PC-3 (cell line): ENCODE data around the gene NRG3. TPM values are rescaled to one million over a fixed set of nuclear protein-coding genes. Genes with fewer than 3 reads are reported as not detected.

Experiments
- ATAC-seq: fragments of 200-7000 bp; cut with Tn5 transposase; 2 replicates; pipeline ENCODE4 v1.9.1; 2020; ENCODE audit warnings: mild to moderate bottlenecking, moderate library complexity
- BruUV-seq: library from RNA; stranded (reverse); fragments of 400-500 nt; replicated peaks from 2 replicates; lab custom pipeline; 2021; lab: Mats Ljungman, UMichigan
- CTCF ChIA-PET: fragments of 300-600 bp; sonication (Branson Sonifier 250); formaldehyde crosslinking; loops from one replicate; lab custom pipeline; 2022; ENCODE audit warnings: antibody characterized with exemption; lab: Charles Lee
- POLR2A ChIA-PET: fragments of 300-600 bp; sonication (Branson Sonifier 250); formaldehyde crosslinking; loops from one replicate; lab custom pipeline; 2022; ENCODE audit warnings: antibody characterized with exemption; ENCODE audit not compliant: unreplicated experiment; lab: Charles Lee
- DNase-seq: peaks from one replicate; pipeline ENCODE4 v3.0.0-alpha.2; 2015
- H2AFZ ChIP-seq: fragments of 300-600 bp; sonication (generic); 2 replicates; pipeline ENCODE4 v1.6.0; 2016; ENCODE audit warnings: antibody characterized with exemption, low read length
- H3F3A ChIP-seq: fragments of 300-600 bp; sonication (generic); one replicate; pipeline ENCODE4 v1.6.0; 2017; ENCODE audit warnings: antibody characterized with exemption, low read length, control low read depth, mild to moderate bottlenecking; ENCODE audit not compliant: unreplicated experiment
- H3K27ac ChIP-seq: fragments of 300-600 bp; sonication (generic); 2 replicates; pipeline ENCODE4 v1.5.1; 2016; ENCODE audit warnings: mild to moderate bottlenecking, low read length
- H3K27me3 ChIP-seq: fragments of 300-600 bp; sonication (generic); 2 replicates; pipeline ENCODE4 v1.6.1; 2016; ENCODE audit warnings: low read length, mixed read lengths
- H3K36me3 ChIP-seq: fragments of 300-600 bp; sonication (generic); 2 replicates; pipeline ENCODE4 v1.6.1; 2016; ENCODE audit warnings: low read depth, mixed run types, low read length, mixed read lengths
- H3K4me1 ChIP-seq: fragments of 300-600 bp; sonication (generic); 2 replicates; pipeline ENCODE4 v1.5.1; 2016; ENCODE audit warnings: low read length; ENCODE audit not compliant: insufficient read depth
- H3K4me2 ChIP-seq: fragments of 300-600 bp; sonication (generic); 2 replicates; pipeline ENCODE4 v1.6.0; 2016; ENCODE audit warnings: low read length
- H3K4me3 ChIP-seq: fragments of 300-600 bp; sonication (generic); 2 replicates; pipeline ENCODE4 v1.5.1; 2016; ENCODE audit warnings: mild to moderate bottlenecking, low read length, mixed read lengths
- H3K79me2 ChIP-seq: fragments of 300-600 bp; sonication (generic); 2 replicates; pipeline ENCODE4 v1.6.1; 2017; ENCODE audit warnings: low read length, mixed read lengths
- H3K9ac ChIP-seq: fragments of 300-600 bp; sonication (generic); 2 replicates; pipeline ENCODE4 v1.6.0; 2016; ENCODE audit warnings: mild to moderate bottlenecking, low read length
- H3K9me2 ChIP-seq: fragments of 300-600 bp; sonication (generic); replicated peaks from 2 replicates; pipeline ENCODE4 v1.6.1; 2016; ENCODE audit warnings: mixed run types, low read length, mixed read lengths
- H3K9me3 ChIP-seq: fragments of 300-600 bp; sonication (generic); 2 replicates; pipeline ENCODE4 v1.6.1; 2016; ENCODE audit warnings: low read length, mixed read lengths
- H4K20me1 ChIP-seq: fragments of 300-600 bp; sonication (generic); 2 replicates; pipeline ENCODE4 v1.6.1; 2016; ENCODE audit warnings: low read length, mixed read lengths
- CTCF ChIP-seq: fragments of 300-600 bp; sonication (generic); conservative IDR thresholded peaks from 2 replicates; pipeline ENCODE4 v1.5.1; 2017; ENCODE audit warnings: antibody characterized with exemption, low read depth, mild to moderate bottlenecking, low read length
- EZH2 ChIP-seq: fragments of 300-600 bp; sonication (generic); IDR thresholded peaks from one replicate; pipeline ENCODE4 v1.6.1; 2017; ENCODE audit warnings: antibody characterized with exemption, mild to moderate bottlenecking, low read length; ENCODE audit not compliant: unreplicated experiment
- EZH2phosphoT487 ChIP-seq: fragments of 300-600 bp; sonication (generic); IDR thresholded peaks from 2 replicates; pipeline ENCODE4 v1.6.1; 2018; ENCODE audit warnings: mild to moderate bottlenecking, antibody characterized with exemption, low read length, borderline replicate concordance
- intact Hi-C: fragments of 100-400 bp; cut with micrococcal nuclease; formaldehyde crosslinking; loops from 2 replicates; pipeline ENCODE4 v1.9.0; 2023
- total RNA-seq: library from RNA; depleted of rRNA; stranded (reverse); fragments of >200 nt; gene quantifications from 2 replicates; pipeline ENCODE4 v1.2.3, GENCODE V29; 2014

The NRG3 gene
- total RNA-seq, 1 experiment from 2014 or later = not detected

- no peak for DNase-seq
- Histone ChIP-seq H3K36me3 (no peaks in the 10 kb centered on the region), H3K9me3 (no peaks in the 10 kb centered on the region), H2AFZ (no peak overlapping the region), H3K9me2 (no peaks in the 10 kb centered on the region), H3K27ac (no peak overlapping the region), H3K4me2 (no peak overlapping the region), H3K27me3 (no peaks in the 10 kb centered on the region), H3K9ac (no peak overlapping the region), H3K4me3 (no peak overlapping the region), H3K79me2 (no peaks in the 10 kb centered on the region), H4K20me1 (no peaks in the 10 kb centered on the region), H3K4me1 (no peaks in the 10 kb centered on the region), H3F3A (no peaks in the 10 kb centered on the region)
- CTCF ChIA-PET = no interaction called here
- TF ChIP-seq EZH2 (no peak), CTCF (no peak), EZH2phosphoT487 (no peak)
- POLR2A ChIA-PET = no interaction called here
- no peak for ATAC-seq
- intact Hi-C loops = no loop called here
- no TSS peak for BruUV-seq
These were observed 972.2 kb downstream of the NRG3 start for GRCh38 chr10:82847242-82847641.

GRCh38 chr10:82850191-82850590 lies 975.2 kb downstream of the NRG3 start:
- POLR2A ChIA-PET = no interaction called here
- Histone ChIP-seq H3F3A (no peaks in the 10 kb centered on the region), H3K79me2 (no peaks in the 10 kb centered on the region), H3K4me2 (no peak overlapping the region), H3K9me3 (no peaks in the 10 kb centered on the region), H4K20me1 (no peaks in the 10 kb centered on the region), H3K9me2 (no peaks in the 10 kb centered on the region), H3K9ac (no peak overlapping the region), H3K4me3 (no peak overlapping the region), H3K36me3 (no peaks in the 10 kb centered on the region), H3K4me1 (no peaks in the 10 kb centered on the region), H3K27me3 (no peaks in the 10 kb centered on the region), H3K27ac (no peak overlapping the region), H2AFZ (no peak overlapping the region)
- no TSS peak for BruUV-seq
- no peak for DNase-seq
- no peak for ATAC-seq
- CTCF ChIA-PET = no interaction called here
- intact Hi-C loops = no loop called here
- no peak for TF ChIP-seq CTCF
- TF ChIP-seq EZH2phosphoT487 = no peak
- no peak for TF ChIP-seq EZH2

GRCh38 chr10:82856957-82857613 lies 982.1 kb downstream of the NRG3 start:
- no TSS peak for BruUV-seq
- H3F3A ChIP-seq = no peaks in the 10 kb centered on the region
- no peak overlapping the region for H3K9ac ChIP-seq
- POLR2A ChIA-PET = no interaction called here
- no peaks in the 10 kb centered on the region for H3K79me2 ChIP-seq
- ATAC-seq = no peak
- H3K36me3 ChIP-seq = no peaks in the 10 kb centered on the region
- no peaks in the 10 kb centered on the region for H3K9me2 ChIP-seq
- DNase-seq = no peak
- no peaks in the 10 kb centered on the region for H3K4me1 ChIP-seq
- CTCF ChIA-PET = no interaction called here
- no peak overlapping the region for H3K4me2 ChIP-seq
- H3K27ac ChIP-seq = no peak overlapping the region
- H2AFZ ChIP-seq = no peak overlapping the region
- H4K20me1 ChIP-seq = no peaks in the 10 kb centered on the region
- no peaks in the 10 kb centered on the region for H3K9me3 ChIP-seq
- H3K4me3 ChIP-seq = no peak overlapping the region
- H3K27me3 ChIP-seq = no peaks in the 10 kb centered on the region
- intact Hi-C loops = no loop called here
- TF ChIP-seq CTCF (no peak), EZH2 (no peak), EZH2phosphoT487 (no peak)
